ENCODE measurements around the gene TTC34.
"Not testable (repeated sequence)": the region's sequence is repeated elsewhere in the genome, so short reads cannot be mapped to it uniquely, and the experiment has no call there.

TTC34 gene

GRCh38 chr1:2639607-2640521 is 161.6 kb downstream of the TTC34 start:
- DNase-seq: no peak

- no peak for DNase-seq
These were observed 162.3 kb downstream of the TTC34 start for GRCh38 chr1:2639203-2639602.

- DNase-seq: no peak
These were observed 162.9 kb downstream of the TTC34 start for GRCh38 chr1:2638466-2639115.

GRCh38 chr1:2637442-2638145 is 163.9 kb downstream of the TTC34 start:
- no peak for DNase-seq

GRCh38 chr1:2636733-2637132 is 164.8 kb downstream of the TTC34 start:
- no peak for DNase-seq

- DNase-seq: no peak
These were observed 166.0 kb downstream of the TTC34 start for GRCh38 chr1:2635361-2636010.

GRCh38 chr1:2633936-2634491 is 167.5 kb downstream of the TTC34 start:
- DNase-seq: no peak

- no peak for DNase-seq
These were observed 168.0 kb downstream of the TTC34 start for GRCh38 chr1:2633366-2633935.

GRCh38 chr1:2632561-2633361 is 168.7 kb downstream of the TTC34 start, which contains the start of gene MMEL1:
TSS of gene MMEL1 (minus strand) at chr1:2633016. CDS start at chr1:2629484, 3,532 bp downstream.
- no peak for DNase-seq

GRCh38 chr1:2632051-2632430 is 169.5 kb downstream of the TTC34 start:
- DNase-seq: no peak

- no peak for DNase-seq
These were observed 170.1 kb downstream of the TTC34 start for GRCh38 chr1:2631136-2632050.

- DNase-seq: no peak
These were observed 170.9 kb downstream of the TTC34 start for GRCh38 chr1:2630498-2631135.

- no peak for DNase-seq
These were observed 171.6 kb downstream of the TTC34 start for GRCh38 chr1:2629627-2630497.

- no peak for DNase-seq
These were observed 172.4 kb downstream of the TTC34 start for GRCh38 chr1:2628933-2629626.

- no peak for DNase-seq
These were observed 173.1 kb downstream of the TTC34 start for GRCh38 chr1:2628191-2628932.

GRCh38 chr1:2627746-2628145 is 173.7 kb downstream of the TTC34 start:
- DNase-seq: no peak

- not testable (repeated sequence) for DNase-seq
These were observed 175.7 kb downstream of the TTC34 start for GRCh38 chr1:2625748-2626147.

All from NCI-H187 (cell line).